OCI-LY3 (cell line): ENCODE data around the gene CDKL2.
"Not testable (repeated sequence)": the region's sequence is repeated elsewhere in the genome, so short reads cannot be mapped to it uniquely, and the experiment has no call there.

Source experiments
- H2AFZ ChIP-seq: fragments of 200-600, 300-600 bp; shearing (Covaris generic); 2 replicates; pipeline ENCODE4 v1.6.0; 2014; ENCODE audit warnings: antibody characterized with exemption, low read depth, low read length
- H3K27ac ChIP-seq: fragments of 200-600, 300-600 bp; sonication (generic); 2 replicates; pipeline ENCODE4 v1.5.1; 2014; ENCODE audit warnings: mild to moderate bottlenecking, low read length, moderate library complexity, mixed read lengths
- H3K27me3 ChIP-seq: fragments of 200-600, 300-600 bp; sonication (generic); 2 replicates; pipeline ENCODE4 v1.6.1; 2014; ENCODE audit warnings: low read depth, low read length, mixed read lengths
- H3K36me3 ChIP-seq: fragments of 200-600, 300-600 bp; sonication (generic); replicated peaks from 2 replicates; pipeline ENCODE3; 2014; ENCODE audit warnings: low read depth, low read length, mixed read lengths
- H3K4me1 ChIP-seq: fragments of 300-600, 200-600 bp; sonication (generic); 2 replicates; pipeline ENCODE4 v1.6.1; 2014; ENCODE audit warnings: low read length, mixed read lengths
- H3K4me2 ChIP-seq: fragments of 200-600, 300-600 bp; sonication (generic); 2 replicates; pipeline ENCODE4 v1.6.1; 2014; ENCODE audit warnings: low read length, mixed read lengths
- H3K4me3 ChIP-seq: fragments of 300-600, 200-600 bp; sonication (generic); 2 replicates; pipeline ENCODE4 v1.5.1; 2014; ENCODE audit warnings: antibody characterized with exemption, mild to moderate bottlenecking, low read length, moderate library complexity
- H3K79me2 ChIP-seq: fragments of 300-600, 200-600 bp; shearing (Covaris generic); 2 replicates; pipeline ENCODE4 v1.6.1; 2014; ENCODE audit warnings: mild to moderate bottlenecking, low read length, mixed read lengths
- H3K9ac ChIP-seq: fragments of 300-600, 200-600 bp; shearing (Covaris generic); 2 replicates; pipeline ENCODE4 v1.6.0; 2014; ENCODE audit warnings: mild to moderate bottlenecking, low read length, moderate library complexity
- H3K9me3 ChIP-seq: fragments of 200-600, 300-600 bp; shearing (Covaris generic); 2 replicates; pipeline ENCODE4 v1.6.1; 2014; ENCODE audit warnings: low read length, mixed read lengths; ENCODE audit not compliant: insufficient read depth
- H4K20me1 ChIP-seq: fragments of 200-600, 300-600 bp; sonication (generic); 2 replicates; pipeline ENCODE4 v1.6.1; 2016; ENCODE audit warnings: low read length, mixed read lengths; ENCODE audit not compliant: insufficient read depth
- EZH2phosphoT487 ChIP-seq: fragments of 200-600 bp; shearing (Covaris generic); IDR thresholded peaks from 2 replicates; pipeline ENCODE4 v1.6.1; 2018; ENCODE audit warnings: antibody characterized with exemption, mixed run types, low read depth
- TF ChIP-seq, protein P1 (sequence below): fragments of 200-600, 300-600 bp; sonication (generic); IDR thresholded peaks from 2 replicates; pipeline ENCODE4 v1.5.1; 2014; ENCODE audit warnings: antibody characterized with exemption, low read length, low read depth

CDKL2 gene

DNA sequence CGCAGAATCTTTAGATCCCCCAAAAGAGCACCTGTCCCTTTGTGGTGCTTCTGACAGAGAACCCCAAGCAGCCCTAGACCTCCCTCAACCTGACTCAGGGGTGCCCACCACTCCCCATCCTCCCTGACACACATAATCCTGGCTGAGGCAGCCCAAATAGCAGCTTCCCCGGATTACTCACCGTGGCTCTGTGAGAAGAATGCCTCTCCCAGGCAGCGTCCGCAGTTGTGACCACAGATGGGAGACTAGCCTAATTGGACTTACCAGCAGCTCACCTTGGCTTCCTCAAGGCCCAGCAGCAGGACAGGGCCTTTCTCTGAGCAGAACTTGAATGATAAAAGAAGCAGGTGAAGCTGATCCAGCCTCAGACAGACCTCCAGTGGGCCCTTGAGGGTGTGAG lies 84.8 kb downstream of the CDKL2 start:
- Histone ChIP-seq H3K36me3 (no peaks in the 10 kb centered on the region), H3K27me3 (no peaks in the 10 kb centered on the region), H3K4me1 (peaks cover 8% of the 10 kb centered on the region), H3K9me3 (no peaks in the 10 kb centered on the region), H3K9ac (no peak overlapping the region), H3K4me2 (no peak overlapping the region), H2AFZ (no peak overlapping the region), H3K79me2 (no peaks in the 10 kb centered on the region), H4K20me1 (no peaks in the 10 kb centered on the region), H3K4me3 (no peak overlapping the region), H3K27ac (no peak overlapping the region)
- TF ChIP-seq, protein P1, sequence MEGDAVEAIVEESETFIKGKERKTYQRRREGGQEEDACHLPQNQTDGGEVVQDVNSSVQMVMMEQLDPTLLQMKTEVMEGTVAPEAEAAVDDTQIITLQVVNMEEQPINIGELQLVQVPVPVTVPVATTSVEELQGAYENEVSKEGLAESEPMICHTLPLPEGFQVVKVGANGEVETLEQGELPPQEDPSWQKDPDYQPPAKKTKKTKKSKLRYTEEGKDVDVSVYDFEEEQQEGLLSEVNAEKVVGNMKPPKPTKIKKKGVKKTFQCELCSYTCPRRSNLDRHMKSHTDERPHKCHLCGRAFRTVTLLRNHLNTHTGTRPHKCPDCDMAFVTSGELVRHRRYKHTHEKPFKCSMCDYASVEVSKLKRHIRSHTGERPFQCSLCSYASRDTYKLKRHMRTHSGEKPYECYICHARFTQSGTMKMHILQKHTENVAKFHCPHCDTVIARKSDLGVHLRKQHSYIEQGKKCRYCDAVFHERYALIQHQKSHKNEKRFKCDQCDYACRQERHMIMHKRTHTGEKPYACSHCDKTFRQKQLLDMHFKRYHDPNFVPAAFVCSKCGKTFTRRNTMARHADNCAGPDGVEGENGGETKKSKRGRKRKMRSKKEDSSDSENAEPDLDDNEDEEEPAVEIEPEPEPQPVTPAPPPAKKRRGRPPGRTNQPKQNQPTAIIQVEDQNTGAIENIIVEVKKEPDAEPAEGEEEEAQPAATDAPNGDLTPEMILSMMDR, result no peak
- no peak for TF ChIP-seq EZH2phosphoT487

DNA sequence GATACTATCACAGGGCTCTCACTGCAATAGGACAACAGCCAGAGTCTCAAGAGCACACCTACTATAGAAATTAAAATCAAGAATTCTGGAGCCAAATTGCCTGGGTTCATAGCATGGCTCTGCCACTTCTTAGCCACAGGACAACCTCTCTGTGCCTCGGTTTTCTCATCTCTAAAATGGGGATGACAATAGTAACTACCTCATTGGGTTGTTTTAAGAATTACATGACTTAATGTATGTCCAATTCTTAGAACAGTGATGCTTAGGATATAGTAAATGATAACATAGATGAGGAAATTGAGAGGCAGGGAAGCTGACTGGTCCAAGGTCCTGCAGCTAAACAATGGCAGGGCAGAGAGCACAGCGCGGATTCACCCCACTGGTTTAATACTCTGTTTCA lies 85.5 kb downstream of the CDKL2 start:
- TF ChIP-seq, protein P1, result no peak
- TF ChIP-seq EZH2phosphoT487, result no peak
- H4K20me1 ChIP-seq, result no peaks in the 10 kb centered on the region
- no peak overlapping the region for H3K4me3 ChIP-seq
- no peak overlapping the region for H3K9ac ChIP-seq
- H3K4me2 ChIP-seq, result no peak overlapping the region
- no peaks in the 10 kb centered on the region for H3K79me2 ChIP-seq
- no peak overlapping the region for H2AFZ ChIP-seq
- H3K9me3 ChIP-seq, result no peaks in the 10 kb centered on the region
- no peak overlapping the region for H3K27ac ChIP-seq
- H3K36me3 ChIP-seq, result no peaks in the 10 kb centered on the region
- no peaks in the 10 kb centered on the region for H3K27me3 ChIP-seq
- peaks cover 8% of the 10 kb centered on the region for H3K4me1 ChIP-seq

DNA sequence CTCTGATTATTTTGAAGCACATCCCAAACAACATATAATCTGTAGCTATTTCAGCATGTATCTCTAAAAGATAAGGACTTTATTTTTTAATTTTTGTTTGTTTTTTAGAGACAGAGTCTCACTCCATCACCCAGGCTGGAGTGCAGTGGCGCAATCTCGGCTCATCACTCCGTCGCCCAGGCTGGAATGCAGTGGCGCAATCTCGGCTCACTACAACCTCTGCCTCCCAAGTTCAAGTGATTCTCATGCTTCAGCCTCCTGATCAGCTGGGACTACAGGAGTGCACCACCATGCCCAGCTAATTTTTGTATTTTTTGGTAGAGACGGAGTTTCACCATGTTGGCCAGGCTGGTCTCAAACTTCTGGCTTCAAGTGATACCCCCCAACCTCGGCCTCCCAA lies 86.1 kb downstream of the CDKL2 start:
- not testable (repeated sequence) for H3K4me1 ChIP-seq, H3K9me3 ChIP-seq, H3K27me3 ChIP-seq, H3K79me2 ChIP-seq, H3K4me2 ChIP-seq, H4K20me1 ChIP-seq, H3K4me3 ChIP-seq, H3K27ac ChIP-seq, H2AFZ ChIP-seq, H3K36me3 ChIP-seq, H3K9ac ChIP-seq

DNA sequence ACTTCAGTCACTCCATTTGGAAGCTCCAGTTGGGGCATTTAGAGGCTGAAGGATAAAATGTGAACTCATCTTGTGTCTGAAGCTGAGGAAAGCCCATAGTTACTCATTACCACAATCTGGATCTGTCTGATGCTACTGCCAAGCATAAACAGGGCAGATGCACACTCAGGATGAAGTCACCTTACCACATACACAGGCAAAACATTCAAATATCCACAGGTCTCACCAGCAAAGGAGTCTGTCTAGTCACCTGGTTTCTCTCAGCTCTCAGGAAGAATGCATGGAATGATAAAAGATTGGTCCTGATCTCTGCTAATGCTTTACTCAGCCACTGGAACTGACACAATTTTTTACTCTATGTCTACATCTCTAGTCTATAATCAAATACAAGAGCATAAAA lies 87.5 kb downstream of the CDKL2 start:
- Histone ChIP-seq H3K4me1 (peaks cover under 1% of the 10 kb centered on the region; the same call in 1 of the 2 replicates), H3K4me2 (no peak overlapping the region), H3K4me3 (no peak overlapping the region), H2AFZ (no peak overlapping the region), H3K27ac (no peak overlapping the region), H3K36me3 (no peaks in the 10 kb centered on the region), H4K20me1 (no peaks in the 10 kb centered on the region), H3K9me3 (no peaks in the 10 kb centered on the region), H3K79me2 (no peaks in the 10 kb centered on the region), H3K27me3 (no peaks in the 10 kb centered on the region), H3K9ac (no peak overlapping the region)
- no peak for TF ChIP-seq EZH2phosphoT487
- TF ChIP-seq, protein P1, result no peak

DNA sequence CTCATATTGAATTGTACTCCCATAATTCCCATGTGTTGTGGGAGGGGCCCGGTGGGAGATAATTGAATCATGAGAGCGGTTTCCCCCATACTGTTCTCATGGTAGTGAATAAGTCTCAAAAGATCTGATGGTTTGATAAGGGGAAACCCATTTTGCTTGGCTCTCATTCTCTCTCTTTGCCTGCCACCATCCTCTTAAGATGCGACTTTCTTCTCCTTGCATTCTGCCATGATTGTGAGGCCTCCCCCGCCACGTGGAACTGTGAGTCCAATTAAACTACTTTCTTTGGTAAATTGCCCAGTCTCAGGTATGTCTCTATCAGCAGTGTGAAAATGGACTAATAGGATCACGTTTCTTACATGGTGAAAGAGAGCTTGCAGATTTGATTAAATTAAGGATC lies 93.0 kb downstream of the CDKL2 start:
- H3K36me3 ChIP-seq, H3K4me2 ChIP-seq, H3K27me3 ChIP-seq, H2AFZ ChIP-seq, H3K27ac ChIP-seq, H3K4me1 ChIP-seq, H3K4me3 ChIP-seq, H3K9me3 ChIP-seq, H4K20me1 ChIP-seq, H3K79me2 ChIP-seq, H3K9ac ChIP-seq: not testable (repeated sequence)

DNA sequence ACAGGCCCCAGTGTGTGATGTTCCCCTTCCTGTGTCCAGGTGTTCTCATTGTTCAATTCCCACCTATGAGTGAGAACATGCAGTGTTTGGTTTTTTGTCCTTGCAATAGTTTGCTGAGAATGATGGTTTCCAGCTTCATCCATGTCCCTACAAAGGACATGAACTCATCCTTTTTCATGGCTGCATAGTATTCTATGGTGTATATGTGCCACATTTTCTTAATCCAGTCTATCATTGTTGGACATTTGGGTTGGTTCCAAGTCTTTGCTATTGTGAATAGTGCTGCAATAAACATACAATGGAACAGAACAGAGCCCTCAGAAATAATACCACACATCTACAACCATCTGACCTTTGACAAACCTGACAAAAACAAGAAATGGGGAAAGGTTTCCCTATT lies 96.4 kb downstream of the CDKL2 start:
- not testable (repeated sequence) for H3K4me3 ChIP-seq, H3K4me1 ChIP-seq, H3K27me3 ChIP-seq, H2AFZ ChIP-seq, H3K9me3 ChIP-seq, H3K27ac ChIP-seq, H3K79me2 ChIP-seq, H3K9ac ChIP-seq, H4K20me1 ChIP-seq, H3K4me2 ChIP-seq
- peaks cover 16% of the 10 kb centered on the region for H3K36me3 ChIP-seq

DNA sequence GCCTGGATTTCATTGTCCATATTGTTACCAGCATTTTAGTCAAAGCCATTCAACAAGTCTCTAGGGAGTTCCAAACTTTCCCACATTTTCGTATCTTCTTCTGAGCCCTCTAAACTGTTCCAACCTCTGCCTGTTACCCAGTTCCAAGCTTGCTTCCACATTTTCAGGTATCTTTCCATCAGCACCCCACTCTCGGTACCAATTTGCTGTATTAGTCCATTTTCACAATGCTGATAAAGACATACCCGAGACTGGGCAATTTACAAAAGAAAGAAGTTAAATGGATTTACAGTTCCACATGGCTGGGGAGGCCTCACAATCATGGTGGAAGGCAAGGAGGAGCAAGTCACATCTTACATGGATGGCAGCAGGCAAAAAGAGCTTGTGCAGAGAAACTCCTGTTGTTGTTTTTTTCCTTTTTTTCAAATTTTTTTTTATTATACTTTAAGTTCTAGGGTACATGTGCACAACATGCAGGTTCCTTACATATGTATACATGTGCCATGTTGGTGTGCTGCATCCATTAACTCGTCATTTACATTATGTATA lies 96.9 kb downstream of the CDKL2 start:
- not testable (repeated sequence) for H3K4me1 ChIP-seq, H3K9me3 ChIP-seq, H3K9ac ChIP-seq, H2AFZ ChIP-seq, H4K20me1 ChIP-seq, H3K4me3 ChIP-seq, H3K27me3 ChIP-seq, H3K79me2 ChIP-seq, H3K27ac ChIP-seq, H3K4me2 ChIP-seq
- peaks cover 16% of the 10 kb centered on the region for H3K36me3 ChIP-seq
